ENCODE measurements around the gene ENTPD3. TPM values are rescaled to one million over a fixed set of nuclear protein-coding genes. Genes with fewer than 3 reads are reported as not detected.

Gene ENTPD3
- total and polyA plus RNA-seq, 4 donors = 3.5 to 15.4 (median 12.4) TPM

DNA sequence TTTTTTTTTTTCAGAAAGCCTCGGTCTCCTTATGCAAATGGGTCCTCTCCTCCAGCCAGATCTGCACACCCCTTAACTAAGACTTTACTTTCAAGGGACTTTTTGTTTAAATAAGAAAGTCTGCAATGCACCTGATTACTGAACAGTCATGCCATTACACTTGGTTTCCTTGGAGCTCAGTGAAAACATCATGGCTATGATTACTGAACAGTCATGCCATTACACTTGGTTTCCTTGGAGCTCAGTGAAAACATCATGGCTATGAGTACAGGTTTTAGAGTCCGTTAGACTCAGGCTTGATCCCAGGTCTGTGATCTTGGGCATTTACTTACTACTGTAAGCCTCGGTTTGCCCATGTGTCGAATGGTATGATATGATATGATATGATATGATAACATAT is 10.1 kb downstream of the ENTPD3 start:
- Histone ChIP-seq H3K4me3 (ENCODE audit: low read depth, low read length) (no peak overlapping the region), H3K27me3 (ENCODE audit: control insufficient read depth, insufficient read depth, low read length) (no peaks in the 10 kb centered on the region), H3K27ac (ENCODE audit: low read depth, low read length) (no peak overlapping the region), H3K4me1 (ENCODE audit: control insufficient read depth, insufficient read depth, low read length) (no peaks in the 10 kb centered on the region), H3K36me3 (ENCODE audit: control insufficient read depth, insufficient read depth, low read length) (no peaks in the 10 kb centered on the region), H3K9me3 (ENCODE audit: control insufficient read depth, insufficient read depth, low read length) (no peaks in the 10 kb centered on the region)
- DNase-seq (ENCODE audit: low read depth in 4 of 6, low spot score in 6 of 6) = no peak
- no CpG with 5 or more reads among the region's 4 CpGs for WGBS (ENCODE audit: insufficient coverage)

DNA sequence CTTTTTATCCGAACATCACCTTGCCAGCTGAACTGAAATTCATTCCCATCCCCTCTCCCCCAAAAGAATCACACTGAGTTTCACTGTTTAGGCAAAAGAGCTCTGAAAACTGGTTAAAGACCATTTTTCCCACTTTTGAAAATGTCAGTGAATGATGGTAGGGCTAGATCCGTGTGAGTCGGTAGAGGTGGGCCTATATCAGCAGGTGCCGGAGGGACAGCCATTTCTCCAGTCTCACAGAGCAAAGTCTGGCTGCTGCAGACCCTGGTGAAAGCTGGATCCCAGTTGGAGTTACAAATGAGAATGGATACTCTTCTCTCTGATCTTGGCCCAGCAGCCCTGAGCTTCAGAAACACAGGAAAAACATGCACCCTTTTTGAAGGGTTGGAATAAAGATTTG is 10.9 kb downstream of the ENTPD3 start:
- Histone ChIP-seq H3K27me3 (ENCODE audit: control insufficient read depth, insufficient read depth, low read length) (no peaks in the 10 kb centered on the region), H3K9me3 (ENCODE audit: control insufficient read depth, insufficient read depth, low read length) (no peaks in the 10 kb centered on the region), H3K36me3 (ENCODE audit: control insufficient read depth, insufficient read depth, low read length) (no peaks in the 10 kb centered on the region), H3K4me1 (ENCODE audit: control insufficient read depth, insufficient read depth, low read length) (no peaks in the 10 kb centered on the region), H3K4me3 (ENCODE audit: low read depth, low read length) (no peak overlapping the region), H3K27ac (ENCODE audit: low read depth, low read length) (no peak overlapping the region)
- WGBS (ENCODE audit: insufficient coverage) = 51% methylated on average over 3 of the region's 4 CpGs
- no peak for DNase-seq (ENCODE audit: low read depth in 4 of 6, low spot score in 6 of 6)

DNA sequence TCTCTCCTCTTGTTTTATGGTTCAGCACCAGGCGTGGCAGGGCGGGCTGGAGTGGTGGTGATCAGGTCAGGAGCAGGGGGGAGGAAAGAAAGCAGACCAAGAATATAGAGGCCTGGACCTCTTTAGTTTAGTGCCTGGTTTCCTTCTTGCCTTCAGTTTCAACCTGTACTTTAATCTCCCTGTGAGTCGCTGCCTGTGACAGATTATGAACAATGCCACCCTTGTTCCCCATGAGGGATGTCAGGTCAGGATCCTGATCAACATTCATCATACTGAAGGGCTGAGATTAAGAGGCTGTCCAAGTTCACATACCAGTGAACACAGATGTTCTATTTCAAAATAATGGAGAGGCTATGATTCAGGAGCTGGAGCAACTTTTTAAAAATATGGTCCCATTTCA is 11.4 kb downstream of the ENTPD3 start:
- no peaks in the 10 kb centered on the region for H3K4me1 ChIP-seq (ENCODE audit: control insufficient read depth, insufficient read depth, low read length)
- DNase-seq (ENCODE audit: low read depth in 4 of 6, low spot score in 6 of 6) = no peak
- H3K4me3 ChIP-seq (ENCODE audit: low read depth, low read length) = no peak overlapping the region
- H3K27me3 ChIP-seq (ENCODE audit: control insufficient read depth, insufficient read depth, low read length) = no peaks in the 10 kb centered on the region
- H3K36me3 ChIP-seq (ENCODE audit: control insufficient read depth, insufficient read depth, low read length) = no peaks in the 10 kb centered on the region
- no peak overlapping the region for H3K27ac ChIP-seq (ENCODE audit: low read depth, low read length)
- no peaks in the 10 kb centered on the region for H3K9me3 ChIP-seq (ENCODE audit: control insufficient read depth, insufficient read depth, low read length)
- WGBS (ENCODE audit: insufficient coverage) = 43% methylated on average over 1 of the region's 3 CpGs

DNA sequence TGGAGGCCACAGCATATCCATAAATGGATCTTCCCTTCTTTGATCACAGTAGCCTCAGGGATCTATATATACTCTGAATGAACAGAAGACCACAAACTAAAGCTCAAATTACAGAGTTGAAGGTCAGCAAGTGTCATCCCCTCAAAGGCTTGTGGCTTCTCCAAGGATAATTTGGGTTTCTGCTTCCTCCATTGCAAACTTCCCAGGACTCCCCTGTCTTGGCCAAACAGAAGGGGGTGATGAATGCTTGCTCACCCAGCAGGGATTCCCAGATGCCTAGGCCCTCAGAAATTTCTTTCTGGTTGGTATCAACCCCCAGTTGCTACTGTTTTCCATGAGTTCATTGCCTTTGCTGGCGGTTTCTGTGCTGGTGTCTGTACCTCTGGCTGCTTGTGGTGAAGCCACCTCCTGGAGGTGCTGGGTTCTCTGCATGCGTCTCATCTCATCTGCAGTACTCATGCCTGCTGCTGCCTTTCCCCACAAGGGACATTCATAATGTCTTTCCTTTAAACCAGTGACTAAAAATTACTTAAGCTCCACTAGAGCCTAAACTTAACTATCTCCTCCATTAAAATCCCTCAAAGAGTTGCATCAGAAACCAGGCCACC is 17.7 kb downstream of the ENTPD3 start:
- H3K27ac ChIP-seq (ENCODE audit: low read depth, low read length) = no peak overlapping the region
- no peaks in the 10 kb centered on the region for H3K9me3 ChIP-seq (ENCODE audit: control insufficient read depth, insufficient read depth, low read length)
- WGBS (ENCODE audit: insufficient coverage) = 92% methylated on average over 2 of the region's 2 CpGs
- H3K36me3 ChIP-seq (ENCODE audit: control insufficient read depth, insufficient read depth, low read length) = no peaks in the 10 kb centered on the region
- no peaks in the 10 kb centered on the region for H3K4me1 ChIP-seq (ENCODE audit: control insufficient read depth, insufficient read depth, low read length)
- H3K4me3 ChIP-seq (ENCODE audit: low read depth, low read length) = no peak overlapping the region
- no peak for DNase-seq (ENCODE audit: low read depth in 4 of 6, low spot score in 6 of 6)
- no peaks in the 10 kb centered on the region for H3K27me3 ChIP-seq (ENCODE audit: control insufficient read depth, insufficient read depth, low read length)

DNA sequence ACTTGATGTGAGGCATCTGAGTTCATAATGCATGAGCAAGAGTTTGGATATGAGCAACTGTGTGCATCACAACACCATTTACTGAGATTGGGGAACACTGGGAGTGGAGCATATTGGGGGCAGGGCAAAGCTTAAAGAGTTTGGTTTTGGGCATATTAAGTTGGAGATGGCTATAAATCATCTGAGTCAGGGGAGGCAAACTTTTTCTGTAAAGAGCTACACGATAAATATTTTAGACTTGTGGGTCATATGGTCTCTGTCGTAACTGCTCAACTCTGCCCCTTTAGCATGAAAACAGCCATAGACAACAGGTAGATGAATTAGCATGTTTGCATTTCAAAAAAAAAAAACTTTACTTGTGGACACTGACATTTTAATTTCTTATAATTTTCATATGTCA is 20.0 kb downstream of the ENTPD3 start:
- Histone ChIP-seq H3K4me3 (ENCODE audit: low read depth, low read length) (no peak overlapping the region), H3K9me3 (ENCODE audit: control insufficient read depth, insufficient read depth, low read length) (no peaks in the 10 kb centered on the region), H3K27me3 (ENCODE audit: control insufficient read depth, insufficient read depth, low read length) (no peaks in the 10 kb centered on the region), H3K27ac (ENCODE audit: low read depth, low read length) (no peak overlapping the region), H3K36me3 (ENCODE audit: control insufficient read depth, insufficient read depth, low read length) (no peaks in the 10 kb centered on the region), H3K4me1 (ENCODE audit: control insufficient read depth, insufficient read depth, low read length) (no peaks in the 10 kb centered on the region)
- 60% methylated on average over 1 of the region's 2 CpGs for WGBS (ENCODE audit: insufficient coverage)
- no peak for DNase-seq (ENCODE audit: low read depth in 4 of 6, low spot score in 6 of 6)

DNA sequence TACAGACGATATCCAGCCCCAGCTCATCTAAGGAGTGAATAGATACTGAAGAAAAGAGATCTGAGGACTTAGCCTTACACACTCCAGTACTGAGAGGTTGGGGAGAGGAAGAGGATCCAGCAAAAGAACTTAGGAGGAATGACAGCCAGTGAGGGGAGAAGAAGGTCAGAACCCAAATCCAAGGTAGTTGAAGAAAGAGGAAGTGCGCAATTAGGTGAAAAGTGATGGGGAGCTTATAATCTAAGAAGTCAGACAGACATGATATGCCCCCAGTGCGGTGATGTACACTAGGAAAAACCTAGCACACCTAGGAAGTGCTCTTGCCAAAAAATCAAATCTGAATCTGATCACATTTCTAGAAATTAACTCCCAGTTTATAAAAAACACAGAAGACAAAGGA is 20.6 kb downstream of the ENTPD3 start:
- Histone ChIP-seq H3K4me1 (ENCODE audit: control insufficient read depth, insufficient read depth, low read length) (no peaks in the 10 kb centered on the region), H3K27ac (ENCODE audit: low read depth, low read length) (no peak overlapping the region), H3K36me3 (ENCODE audit: control insufficient read depth, insufficient read depth, low read length) (no peaks in the 10 kb centered on the region), H3K4me3 (ENCODE audit: low read depth, low read length) (no peak overlapping the region), H3K27me3 (ENCODE audit: control insufficient read depth, insufficient read depth, low read length) (no peaks in the 10 kb centered on the region), H3K9me3 (ENCODE audit: control insufficient read depth, insufficient read depth, low read length) (no peaks in the 10 kb centered on the region)
- no peak for DNase-seq (ENCODE audit: low read depth in 4 of 6, low spot score in 6 of 6)
- WGBS (ENCODE audit: insufficient coverage) = 100% methylated on average over 2 of the region's 3 CpGs

DNA sequence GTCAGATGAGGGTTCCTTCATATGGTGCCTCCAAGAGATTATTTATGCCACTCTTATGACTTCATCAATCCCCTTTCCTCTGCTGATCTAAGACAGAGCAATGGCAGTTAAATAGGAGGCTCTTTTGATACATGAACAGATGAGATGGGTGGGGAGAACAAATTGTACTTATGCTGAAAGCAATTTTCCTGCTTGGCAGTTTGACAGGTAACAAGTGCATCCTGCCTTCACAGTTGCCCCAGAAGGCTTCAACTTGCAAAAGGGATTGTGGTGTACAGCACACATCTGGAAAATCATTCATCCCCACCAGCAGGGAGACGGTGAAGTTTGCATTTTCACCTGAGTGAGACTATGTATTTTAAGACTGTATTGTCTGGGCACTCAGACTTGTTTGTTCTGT is 27.3 kb downstream of the ENTPD3 start:
- DNase-seq (ENCODE audit: low read depth in 4 of 6, low spot score in 6 of 6) = peak in 1 of 6 donors; percentile 5
- no peaks in the 10 kb centered on the region for H3K36me3 ChIP-seq (ENCODE audit: control insufficient read depth, insufficient read depth, low read length)
- H3K9me3 ChIP-seq (ENCODE audit: control insufficient read depth, insufficient read depth, low read length) = no peaks in the 10 kb centered on the region
- no peaks in the 10 kb centered on the region for H3K27me3 ChIP-seq (ENCODE audit: control insufficient read depth, insufficient read depth, low read length)
- no peak overlapping the region for H3K4me3 ChIP-seq (ENCODE audit: low read depth, low read length)
- H3K4me1 ChIP-seq (ENCODE audit: control insufficient read depth, insufficient read depth, low read length) = no peaks in the 10 kb centered on the region
- no peak overlapping the region for H3K27ac ChIP-seq (ENCODE audit: low read depth, low read length)
- 89% methylated on average over 1 of the region's 1 CpG for WGBS (ENCODE audit: insufficient coverage)

DNA sequence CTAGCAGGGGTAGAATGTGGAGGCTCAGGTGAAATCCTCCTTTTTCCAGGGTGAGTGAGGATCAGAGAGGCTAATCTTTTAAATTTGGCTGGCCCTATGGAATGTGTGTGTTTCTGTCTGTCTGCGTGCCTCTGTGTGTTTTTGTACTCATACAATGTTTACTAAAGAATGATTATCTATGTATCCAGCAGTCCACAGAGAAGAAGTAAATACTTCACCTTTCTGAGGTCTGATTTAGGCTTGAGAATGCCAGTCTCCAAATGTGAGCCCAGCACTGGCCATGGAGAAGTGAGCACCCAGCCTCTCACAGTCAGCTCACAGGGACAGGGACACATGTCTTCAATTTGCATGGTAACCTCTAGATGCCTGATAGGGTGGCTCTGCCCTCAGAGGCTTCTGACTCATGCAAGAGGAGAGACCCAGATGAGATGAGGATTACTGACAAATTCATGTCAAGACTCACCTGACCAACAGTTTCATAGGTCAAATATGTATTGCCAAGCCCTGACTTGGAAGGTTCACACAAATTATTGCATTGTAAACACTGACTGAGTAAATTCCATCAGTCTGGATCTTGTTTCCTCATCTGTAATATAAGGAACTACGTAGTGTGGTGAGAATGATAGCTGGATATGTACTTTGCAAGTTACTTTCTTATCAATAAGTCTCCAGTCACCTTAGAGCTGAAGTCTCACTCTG is 31.0 kb downstream of the ENTPD3 start:
- no peaks in the 10 kb centered on the region for H3K4me1 ChIP-seq (ENCODE audit: control insufficient read depth, insufficient read depth, low read length)
- DNase-seq (ENCODE audit: low read depth in 4 of 6, low spot score in 6 of 6) = no peak
- H3K9me3 ChIP-seq (ENCODE audit: control insufficient read depth, insufficient read depth, low read length) = no peaks in the 10 kb centered on the region
- H3K4me3 ChIP-seq (ENCODE audit: low read depth, low read length) = no peak overlapping the region
- H3K27ac ChIP-seq (ENCODE audit: low read depth, low read length) = no peak overlapping the region
- H3K36me3 ChIP-seq (ENCODE audit: control insufficient read depth, insufficient read depth, low read length) = no peaks in the 10 kb centered on the region
- WGBS (ENCODE audit: insufficient coverage) = no CpG with 5 or more reads among the region's 2 CpGs
- no peaks in the 10 kb centered on the region for H3K27me3 ChIP-seq (ENCODE audit: control insufficient read depth, insufficient read depth, low read length)

DNA sequence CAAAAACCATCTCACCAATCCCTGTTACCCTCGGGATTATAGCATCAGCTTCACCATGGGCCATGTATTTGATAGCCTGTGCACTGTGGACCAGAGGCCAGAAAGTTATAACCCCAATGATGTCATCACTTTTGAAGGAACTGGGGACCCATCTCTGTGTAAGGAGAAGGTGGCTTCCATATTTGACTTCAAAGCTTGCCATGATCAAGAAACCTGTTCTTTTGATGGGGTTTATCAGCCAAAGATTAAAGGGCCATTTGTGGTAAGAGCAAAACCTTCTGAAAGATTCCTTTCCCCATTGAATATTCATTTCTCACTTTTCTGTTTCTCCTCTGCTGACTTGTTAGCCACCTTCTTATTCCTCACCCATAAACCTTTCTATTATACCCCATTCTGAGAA is 35.9 kb downstream of the ENTPD3 start:
- Histone ChIP-seq H3K9me3 (ENCODE audit: control insufficient read depth, insufficient read depth, low read length) (no peaks in the 10 kb centered on the region), H3K4me3 (ENCODE audit: low read depth, low read length) (no peak overlapping the region), H3K27me3 (ENCODE audit: control insufficient read depth, insufficient read depth, low read length) (no peaks in the 10 kb centered on the region), H3K4me1 (ENCODE audit: control insufficient read depth, insufficient read depth, low read length) (no peaks in the 10 kb centered on the region), H3K27ac (ENCODE audit: low read depth, low read length) (no peak overlapping the region), H3K36me3 (ENCODE audit: control insufficient read depth, insufficient read depth, low read length) (no peaks in the 10 kb centered on the region)
- WGBS (ENCODE audit: insufficient coverage) = no CpG with 5 or more reads among the region's 1 CpG
- no peak for DNase-seq (ENCODE audit: low read depth in 4 of 6, low spot score in 6 of 6)

DNA sequence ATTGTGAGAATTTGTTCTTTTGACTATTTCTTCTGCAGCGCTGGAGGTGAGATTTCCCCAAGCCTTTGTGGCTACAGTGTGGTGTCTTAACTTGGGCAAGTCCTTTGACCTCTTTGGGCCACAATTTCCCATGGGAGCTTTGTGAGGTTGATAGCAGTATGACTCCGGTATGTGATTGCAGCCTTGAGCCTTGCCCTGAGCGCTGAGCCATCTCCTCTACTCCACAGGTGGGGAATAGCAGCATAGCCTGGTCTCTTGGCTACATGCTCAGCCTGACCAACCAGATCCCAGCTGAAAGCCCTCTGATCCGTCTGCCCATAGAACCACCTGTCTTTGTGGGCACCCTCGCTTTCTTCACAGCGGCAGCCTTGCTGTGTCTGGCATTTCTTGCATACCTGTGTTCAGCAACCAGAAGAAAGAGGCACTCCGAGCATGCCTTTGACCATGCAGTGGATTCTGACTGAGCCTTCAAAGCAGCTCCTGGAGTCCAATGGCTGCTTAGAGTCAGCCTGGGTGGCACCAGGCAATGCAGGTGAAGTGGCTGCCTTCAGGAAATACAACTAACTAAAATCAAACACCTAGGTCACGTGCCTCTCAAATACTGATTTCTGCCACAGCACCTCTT is 40.2 kb downstream of the ENTPD3 start:
- no peaks in the 10 kb centered on the region for H3K27me3 ChIP-seq (ENCODE audit: control insufficient read depth, insufficient read depth, low read length)
- H3K4me1 ChIP-seq (ENCODE audit: control insufficient read depth, insufficient read depth, low read length) = no peaks in the 10 kb centered on the region
- no peak for DNase-seq (ENCODE audit: low read depth in 4 of 6, low spot score in 6 of 6)
- H3K36me3 ChIP-seq (ENCODE audit: control insufficient read depth, insufficient read depth, low read length) = no peaks in the 10 kb centered on the region
- no peak overlapping the region for H3K4me3 ChIP-seq (ENCODE audit: low read depth, low read length)
- no peak overlapping the region for H3K27ac ChIP-seq (ENCODE audit: low read depth, low read length)
- no peaks in the 10 kb centered on the region for H3K9me3 ChIP-seq (ENCODE audit: control insufficient read depth, insufficient read depth, low read length)
- WGBS (ENCODE audit: insufficient coverage) = 87% methylated on average over 7 of the region's 8 CpGs

Data from spinal cord (tissue), 10 donors.